ENCODE results near the gene PPP2R5B. TPM values are rescaled to one million over a fixed set of nuclear protein-coding genes. Genes with fewer than 3 reads are reported as not detected.

PPP2R5B gene
- total RNA-seq, 1 donor from 2014 or later = 115 TPM

DNA sequence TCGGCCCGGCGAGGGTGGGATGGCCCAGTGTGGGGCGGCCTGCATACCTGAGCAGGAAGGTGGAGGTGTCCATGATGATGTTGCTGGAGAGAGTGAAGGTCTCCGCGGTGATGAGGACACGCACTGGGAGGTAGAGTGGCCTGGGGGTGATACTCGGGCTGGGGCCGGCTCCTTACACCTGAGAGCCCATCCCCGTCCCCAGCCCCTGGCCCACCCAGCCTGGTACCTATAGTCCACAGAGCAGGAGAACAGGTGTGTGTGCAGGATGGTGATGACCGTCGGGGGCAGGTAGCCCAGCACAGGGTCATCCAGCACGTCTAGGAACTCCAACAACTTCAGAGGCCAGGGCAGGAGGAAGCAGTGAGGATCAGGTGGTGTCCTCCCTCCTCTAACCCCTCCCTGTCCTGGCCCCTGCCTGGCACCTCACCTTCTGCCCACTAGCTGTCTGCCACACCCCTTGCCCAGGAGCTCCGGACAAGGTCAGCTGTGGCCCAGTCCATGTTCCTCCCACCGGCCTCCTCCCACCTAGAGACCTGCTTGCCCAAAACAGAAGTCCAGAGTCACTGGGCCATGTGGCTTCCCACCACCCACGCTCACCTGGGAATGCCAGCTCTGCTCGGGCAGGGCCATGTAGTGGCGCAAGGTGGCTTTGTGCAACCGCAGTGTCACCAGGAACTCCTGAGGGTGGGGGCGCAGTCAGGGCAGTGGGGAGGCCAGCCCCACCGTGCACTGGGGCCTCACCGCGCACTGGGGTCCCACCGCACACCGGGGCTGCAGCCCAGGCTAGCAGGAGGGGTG is 18.8 kb upstream of the PPP2R5B start:
- Histone ChIP-seq H3K36me3 (peaks cover 92 to 99% of the 10 kb centered on the region in 2 donors), H3K27ac (no peak overlapping the region), H3K9me3 (no peaks in the 10 kb centered on the region), H3K4me1 (no peaks in the 10 kb centered on the region), H3K27me3 (no peaks in the 10 kb centered on the region), H3K4me3 (no peak overlapping the region)
- intact Hi-C loops (cut with DNase I) = no loop called here
- DNase-seq (ENCODE audit: low spot score in 2 of 2) = no peak
- TF ChIP-seq, protein P1, sequence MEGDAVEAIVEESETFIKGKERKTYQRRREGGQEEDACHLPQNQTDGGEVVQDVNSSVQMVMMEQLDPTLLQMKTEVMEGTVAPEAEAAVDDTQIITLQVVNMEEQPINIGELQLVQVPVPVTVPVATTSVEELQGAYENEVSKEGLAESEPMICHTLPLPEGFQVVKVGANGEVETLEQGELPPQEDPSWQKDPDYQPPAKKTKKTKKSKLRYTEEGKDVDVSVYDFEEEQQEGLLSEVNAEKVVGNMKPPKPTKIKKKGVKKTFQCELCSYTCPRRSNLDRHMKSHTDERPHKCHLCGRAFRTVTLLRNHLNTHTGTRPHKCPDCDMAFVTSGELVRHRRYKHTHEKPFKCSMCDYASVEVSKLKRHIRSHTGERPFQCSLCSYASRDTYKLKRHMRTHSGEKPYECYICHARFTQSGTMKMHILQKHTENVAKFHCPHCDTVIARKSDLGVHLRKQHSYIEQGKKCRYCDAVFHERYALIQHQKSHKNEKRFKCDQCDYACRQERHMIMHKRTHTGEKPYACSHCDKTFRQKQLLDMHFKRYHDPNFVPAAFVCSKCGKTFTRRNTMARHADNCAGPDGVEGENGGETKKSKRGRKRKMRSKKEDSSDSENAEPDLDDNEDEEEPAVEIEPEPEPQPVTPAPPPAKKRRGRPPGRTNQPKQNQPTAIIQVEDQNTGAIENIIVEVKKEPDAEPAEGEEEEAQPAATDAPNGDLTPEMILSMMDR (IDR thresholded peaks at IDR 0.05) = no peak

DNA sequence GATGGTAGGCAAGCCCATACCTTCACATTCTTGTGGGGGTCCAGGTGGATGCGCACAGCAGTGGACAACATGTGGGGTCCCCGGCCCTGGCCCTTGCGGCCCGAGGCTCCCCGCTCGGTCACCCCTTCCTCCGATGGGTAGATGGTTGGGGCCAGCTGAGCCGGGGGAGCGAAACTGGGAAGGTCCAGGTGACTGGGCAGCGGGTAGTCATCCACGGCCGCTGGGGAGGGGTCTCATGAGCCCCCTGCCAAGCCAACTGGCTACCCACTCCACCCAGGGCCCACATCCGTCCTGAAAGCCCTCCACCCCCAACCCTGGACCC is 18.2 kb upstream of the PPP2R5B start:
- no peaks in the 10 kb centered on the region for H3K4me1 ChIP-seq
- H3K36me3 ChIP-seq = peaks cover 92 to 99% of the 10 kb centered on the region in 2 donors
- no peak for DNase-seq (ENCODE audit: low spot score in 2 of 2)
- H3K9me3 ChIP-seq = no peaks in the 10 kb centered on the region
- intact Hi-C loops (cut with DNase I) = no loop called here
- H3K27me3 ChIP-seq = no peaks in the 10 kb centered on the region
- H3K4me3 ChIP-seq = no peak overlapping the region
- TF ChIP-seq, protein P1 (IDR thresholded peaks at IDR 0.05) = no peak
- no peak overlapping the region for H3K27ac ChIP-seq

DNA sequence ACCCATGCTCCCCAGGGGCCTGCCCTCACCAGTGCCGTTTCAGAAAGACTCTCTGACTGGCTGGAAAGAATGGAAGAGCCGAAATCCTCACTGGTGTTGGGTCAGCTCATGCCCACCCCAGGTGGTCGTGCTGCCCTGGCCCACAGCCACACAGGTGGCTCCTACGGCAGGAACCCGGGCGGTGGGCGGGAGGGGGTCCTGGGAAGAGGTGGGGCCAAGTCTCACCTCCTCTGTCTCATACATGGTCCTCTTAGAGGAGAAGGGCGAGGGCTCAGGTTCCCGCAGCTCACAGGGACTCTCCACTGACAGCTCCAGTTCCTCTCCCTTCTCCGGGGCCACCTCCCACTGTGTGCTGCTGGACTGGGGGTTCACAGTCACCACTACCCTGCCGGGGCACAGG is 15.7 kb upstream of the PPP2R5B start:
- H3K4me1 ChIP-seq = no peaks in the 10 kb centered on the region
- H3K36me3 ChIP-seq = peaks cover 93 to 97% of the 10 kb centered on the region in 2 donors
- H3K9me3 ChIP-seq = no peaks in the 10 kb centered on the region
- no peak overlapping the region for H3K27ac ChIP-seq
- intact Hi-C loops (cut with DNase I) = no loop called here
- DNase-seq (ENCODE audit: low spot score in 2 of 2) = no peak
- H3K4me3 ChIP-seq = no peak overlapping the region
- H3K27me3 ChIP-seq = no peaks in the 10 kb centered on the region
- TF ChIP-seq, protein P1 (IDR thresholded peaks at IDR 0.05) = no peak

DNA sequence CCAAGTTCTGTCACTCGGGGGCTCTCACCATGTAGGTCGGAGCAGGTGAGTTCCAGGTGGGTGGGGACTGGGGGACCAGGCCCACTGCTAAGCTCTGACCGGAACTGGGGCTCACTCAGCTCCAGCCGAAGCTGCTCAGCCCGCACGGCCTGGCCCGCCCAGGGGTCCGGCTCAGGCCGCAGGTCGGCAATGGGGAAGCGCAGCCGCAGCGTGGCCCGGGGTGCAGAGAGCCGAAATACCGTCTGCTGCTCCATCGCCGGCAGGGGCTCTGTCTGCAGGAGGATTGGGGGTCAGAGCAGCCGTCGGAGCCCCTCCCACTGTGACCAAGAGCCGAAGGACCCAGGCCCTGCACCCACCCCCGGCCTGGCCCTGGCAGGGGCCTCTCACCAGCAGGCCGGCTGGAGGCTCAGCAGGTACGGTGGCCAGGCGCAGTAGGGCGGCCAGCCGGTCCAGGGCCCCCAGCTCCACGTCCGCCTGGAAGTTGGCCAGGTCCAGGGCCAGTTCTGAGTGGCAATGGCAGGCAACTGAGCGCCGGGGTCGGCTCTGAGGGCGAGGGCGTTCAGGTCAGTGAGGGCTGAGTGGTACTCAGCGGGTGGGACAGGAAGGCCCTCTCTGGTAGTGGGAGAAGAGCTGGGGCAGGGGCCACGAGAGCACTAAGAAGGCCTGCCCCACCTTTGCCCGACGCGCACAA is 14.7 kb upstream of the PPP2R5B start:
- intact Hi-C loops (cut with DNase I) = no loop called here

DNA sequence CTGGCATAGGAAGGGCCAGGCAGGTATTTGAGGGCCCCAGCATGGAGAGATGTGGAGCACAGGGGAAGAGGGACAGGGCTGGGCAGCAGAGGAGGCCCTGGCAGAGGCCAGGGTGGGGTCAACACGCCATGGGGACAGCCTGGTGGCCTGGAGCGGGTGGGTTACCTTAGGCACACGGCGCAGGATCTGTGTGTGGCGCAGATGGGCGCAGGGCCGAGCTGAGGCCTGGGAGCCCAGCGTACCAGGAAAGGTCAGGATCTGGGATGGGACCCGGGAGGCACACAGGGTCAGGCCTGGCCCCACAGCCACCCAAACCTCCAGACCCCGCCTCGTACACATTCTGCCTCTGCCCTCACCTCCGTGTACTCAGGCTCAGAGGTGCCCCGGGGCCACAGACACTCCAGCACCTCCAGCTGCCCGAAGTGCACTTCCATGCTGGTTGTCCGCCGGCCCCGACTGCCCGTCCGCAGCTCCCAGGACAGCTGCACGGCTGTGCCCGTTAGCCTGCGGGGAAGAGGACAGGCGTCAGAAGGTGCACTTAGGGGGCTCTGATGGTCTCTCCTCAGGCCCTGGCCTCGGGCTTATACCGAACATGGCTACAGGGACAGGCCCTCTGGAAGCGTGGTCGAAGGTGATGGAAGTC is 13.9 kb upstream of the PPP2R5B start:
- no peak overlapping the region for H3K27ac ChIP-seq
- no peaks in the 10 kb centered on the region for H3K27me3 ChIP-seq
- intact Hi-C loops (cut with DNase I) = no loop called here
- H3K4me3 ChIP-seq = no peak overlapping the region
- DNase-seq (ENCODE audit: low spot score in 2 of 2) = no peak
- TF ChIP-seq, protein P1 (IDR thresholded peaks at IDR 0.05) = no peak
- peaks cover 0 to 5% of the 10 kb centered on the region in 2 donors for H3K4me1 ChIP-seq
- no peaks in the 10 kb centered on the region for H3K9me3 ChIP-seq
- H3K36me3 ChIP-seq = peaks cover 86% of the 10 kb centered on the region in 2 donors

More for the DNA sequence above, 14.7 kb upstream of the PPP2R5B start:
- H3K9me3 ChIP-seq = no peaks in the 10 kb centered on the region
- no peak overlapping the region for H3K4me3 ChIP-seq
- TF ChIP-seq, protein P1 (IDR thresholded peaks at IDR 0.05) = no peak
- H3K27ac ChIP-seq = no peak overlapping the region
- DNase-seq (ENCODE audit: low spot score in 2 of 2) = no peak
- H3K36me3 ChIP-seq = peaks cover 93 to 94% of the 10 kb centered on the region in 2 donors
- no peaks in the 10 kb centered on the region for H3K4me1 ChIP-seq
- H3K27me3 ChIP-seq = no peaks in the 10 kb centered on the region

All from ascending aorta (tissue), 2 donors.